CD4-positive, alpha-beta T cell treated with Interleukin-6 for 4 hours (primary cell): ENCODE data around the gene OR2B2.

Source experiments
- DNase-seq: peaks from one replicate; pipeline ENCODE4 v3.0.0-alpha.2; 2020; ENCODE audit warnings: mixed read lengths

Gene OR2B2

DNA sequence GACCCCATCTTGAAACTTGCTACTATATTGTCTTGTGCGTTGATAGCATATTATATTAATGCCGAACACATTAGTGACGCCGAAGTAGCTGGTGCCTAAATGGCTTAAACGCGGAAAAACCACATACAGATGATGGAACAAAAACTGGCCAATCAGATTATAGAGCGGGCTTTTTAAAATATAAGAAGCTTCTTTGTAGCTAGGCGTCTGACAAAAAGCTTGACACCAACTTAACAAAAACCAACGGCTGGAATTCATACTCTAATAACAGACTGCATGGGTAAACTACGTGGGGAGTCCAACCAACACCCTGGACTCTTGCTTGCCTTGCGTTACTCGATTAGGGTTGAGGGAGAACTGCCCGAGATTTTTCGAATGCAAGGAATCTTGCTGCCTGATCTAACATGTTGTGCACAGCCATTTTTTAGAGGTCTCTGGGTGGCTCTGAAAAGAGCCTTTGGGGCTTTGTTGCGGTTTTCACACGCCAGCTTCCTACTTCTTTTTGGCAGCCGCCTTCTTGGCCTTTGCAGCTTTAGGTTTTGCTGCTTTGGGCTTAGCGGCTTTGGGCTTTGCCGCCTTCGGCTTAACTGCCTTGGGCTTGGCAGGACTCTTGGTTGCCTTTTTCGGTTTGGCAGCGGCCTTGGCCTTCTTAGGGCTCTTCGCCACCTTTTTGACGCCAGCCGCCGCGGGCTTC lies 45.7 kb downstream of the OR2B2 start:
- peak; percentile 33 for DNase-seq

DNA sequence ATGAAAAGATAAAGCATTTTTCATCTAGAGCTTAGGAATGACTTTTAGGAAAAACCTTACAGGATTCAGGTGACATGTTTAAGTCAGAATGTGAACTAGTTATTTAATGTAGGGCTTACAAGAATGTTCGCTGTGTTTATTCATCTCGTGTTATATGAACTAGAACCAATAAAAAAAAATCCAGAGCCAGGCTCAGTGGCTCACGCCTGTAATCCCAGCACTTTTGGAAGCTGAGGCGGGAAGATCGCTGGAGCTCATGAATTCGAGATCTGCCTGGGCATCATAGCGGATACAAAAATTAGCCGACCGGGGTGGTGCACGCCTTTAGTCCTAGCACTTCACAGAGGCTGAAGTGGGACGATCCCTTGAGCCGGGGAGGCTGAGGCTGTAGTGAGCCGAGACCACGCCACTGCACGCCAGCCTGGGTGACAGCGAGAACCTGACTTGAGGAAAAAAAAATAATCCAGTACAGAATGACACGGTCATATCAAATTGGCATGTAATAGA lies 46.3 kb downstream of the OR2B2 start:
- DNase-seq, result peak; percentile 40

GRCh38 chr6:27864906-27865849 lies 47.0 kb downstream of the OR2B2 start:
- peak; percentile 66 for DNase-seq

GRCh38 chr6:27863962-27864905 lies 48.0 kb downstream of the OR2B2 start:
- peak; percentile 10 for DNase-seq

- no peak for DNase-seq
Observed at GRCh38 chr6:27862396-27863066, 49.7 kb downstream of the OR2B2 start.

GRCh38 chr6:27861861-27862260 lies 50.3 kb downstream of the OR2B2 start:
- DNase-seq, result no peak

DNA sequence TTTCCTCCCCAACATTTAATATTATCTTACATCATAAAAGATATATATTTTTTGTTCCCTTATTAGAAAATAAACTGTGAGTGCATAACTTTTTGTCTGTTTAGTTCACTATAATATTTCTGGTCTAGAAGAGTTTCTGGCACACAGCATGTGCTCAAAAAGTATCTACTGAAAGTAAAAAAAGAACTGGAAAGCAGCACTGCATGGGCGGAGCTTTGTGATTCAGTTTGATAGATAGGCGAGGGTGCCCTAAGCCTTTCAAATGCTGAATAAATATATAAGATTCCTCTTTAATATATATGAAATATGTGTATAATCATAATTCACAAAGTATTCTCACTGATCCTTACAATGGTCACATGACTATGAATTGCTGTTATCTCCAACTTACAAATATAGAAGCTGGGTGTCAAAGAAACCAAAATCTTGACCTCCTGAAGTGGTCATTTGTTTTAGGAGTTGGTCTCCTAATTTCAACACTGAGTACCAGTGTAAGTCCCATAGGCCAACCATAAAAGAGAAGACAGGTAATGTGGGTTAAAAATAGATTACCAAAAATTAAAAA lies 50.8 kb downstream of the OR2B2 start:
- DNase-seq, result no peak
